ENCODE data around the gene ZNF836.
A peak's percentile ranks its signal among the peaks of the same experiment; 100 is the strongest.

The ZNF836 gene

GRCh38 chr19:52155596-52156359, 15.6 kb downstream of the ZNF836 start:
- DNase-seq (ENCODE audit: low read depth), result no peak
- no peak overlapping the region for H3K4me3 ChIP-seq (ENCODE audit: control insufficient read depth, low read depth, low read length)
- TF ChIP-seq CTCF (IDR thresholded peaks at IDR 0.05; ENCODE audit: control insufficient read depth, insufficient read depth, low read depth, low read length, missing control alignments), result no peak

- DNase-seq (ENCODE audit: low read depth), result no peak
- TF ChIP-seq CTCF (IDR thresholded peaks at IDR 0.05; ENCODE audit: control insufficient read depth, insufficient read depth, low read depth, low read length, missing control alignments), result no peak
Observed at GRCh38 chr19:52148256-52148655, 23.2 kb downstream of the ZNF836 start.

GRCh38 chr19:52142001-52142595, 29.3 kb downstream of the ZNF836 start:
- H3K4me3 ChIP-seq (ENCODE audit: control insufficient read depth, low read depth, low read length), result no peak overlapping the region
- DNase-seq (ENCODE audit: low read depth), result no peak
- no peak for TF ChIP-seq CTCF (IDR thresholded peaks at IDR 0.05; ENCODE audit: control insufficient read depth, insufficient read depth, low read depth, low read length, missing control alignments)

More at GRCh38 chr19:52148256-52148655, 23.2 kb downstream of the ZNF836 start:
- no peak overlapping the region for H3K4me3 ChIP-seq (ENCODE audit: control insufficient read depth, low read depth, low read length)

GRCh38 chr19:52141203-52141602, 30.2 kb downstream of the ZNF836 start:
- DNase-seq (ENCODE audit: low read depth), result no peak
- H3K4me3 ChIP-seq (ENCODE audit: control insufficient read depth, low read depth, low read length), result no peak overlapping the region
- no peak for TF ChIP-seq CTCF (IDR thresholded peaks at IDR 0.05; ENCODE audit: control insufficient read depth, insufficient read depth, low read depth, low read length, missing control alignments)

GRCh38 chr19:52140032-52140710, 31.2 kb downstream of the ZNF836 start:
- no peak for DNase-seq (ENCODE audit: low read depth)
- peak overlapping the region; percentile 94 for H3K4me3 ChIP-seq (ENCODE audit: control insufficient read depth, low read depth, low read length)
- TF ChIP-seq CTCF (IDR thresholded peaks at IDR 0.05; ENCODE audit: control insufficient read depth, insufficient read depth, low read depth, low read length, missing control alignments), result no peak

GRCh38 chr19:52139252-52140031, 32.0 kb downstream of the ZNF836 start, which contains the start of gene ZNF616:
TSS of gene ZNF616 (minus strand) at chr19:52139938. CDS start at chr19:52130512, 9,426 bp downstream.
- peak within 1 kb of the TSS; percentile 94 for H3K4me3 ChIP-seq (ENCODE audit: control insufficient read depth, low read depth, low read length)
- TF ChIP-seq CTCF (IDR thresholded peaks at IDR 0.05; ENCODE audit: control insufficient read depth, insufficient read depth, low read depth, low read length, missing control alignments), result peak; percentile 87
- DNase-seq (ENCODE audit: low read depth), result peak; percentile 62
